NOMO-1 (cell line): ENCODE data around the gene ATXN1.

Source experiments
- DNase-seq, 2 experiments: peaks; one replicate each; lab custom pipeline; 2025; ENCODE audit not compliant: unreplicated experiment in 2 of 2; lab: John Stamatoyannopoulos, UW

Gene ATXN1

GRCh38 chr6:16432075-16433032, 328.9 kb downstream of the ATXN1 start:
- DNase-seq = no peak

- DNase-seq = no peak
These were observed 330.2 kb downstream of the ATXN1 start for GRCh38 chr6:16431106-16431505.

DNA sequence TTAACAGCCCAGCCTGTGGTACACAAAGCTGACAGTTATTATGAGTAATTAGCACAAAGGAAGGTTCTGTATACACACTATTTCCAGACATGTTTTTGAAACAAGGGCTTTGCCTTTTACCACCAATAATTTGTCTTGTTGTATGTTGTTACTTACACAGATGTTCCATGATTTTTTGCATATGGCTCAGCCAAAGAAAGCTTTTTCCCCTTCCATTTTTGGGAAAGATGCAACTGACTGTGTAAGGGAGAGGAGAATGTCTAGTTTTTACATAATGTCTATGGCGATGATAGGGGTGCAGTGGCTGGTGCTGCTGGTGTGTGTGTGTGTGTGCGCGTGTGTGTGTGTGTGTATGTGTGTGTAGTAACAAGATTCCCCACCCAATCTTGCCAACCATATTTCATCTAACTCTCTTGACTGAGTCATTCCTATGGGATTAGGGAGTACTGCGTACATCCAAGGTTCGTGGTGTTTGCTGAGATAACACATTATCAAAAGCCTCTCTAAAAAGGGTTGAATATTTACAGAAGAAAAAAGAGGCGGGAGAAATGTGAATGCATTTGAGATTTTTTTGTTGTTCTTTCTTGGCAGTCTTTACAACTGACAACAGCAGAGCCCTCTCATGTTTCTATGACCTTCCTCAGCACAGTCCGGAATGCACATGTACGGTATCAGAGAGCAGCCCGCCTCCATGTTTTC, 330.7 kb downstream of the ATXN1 start:
- DNase-seq = no peak

DNA sequence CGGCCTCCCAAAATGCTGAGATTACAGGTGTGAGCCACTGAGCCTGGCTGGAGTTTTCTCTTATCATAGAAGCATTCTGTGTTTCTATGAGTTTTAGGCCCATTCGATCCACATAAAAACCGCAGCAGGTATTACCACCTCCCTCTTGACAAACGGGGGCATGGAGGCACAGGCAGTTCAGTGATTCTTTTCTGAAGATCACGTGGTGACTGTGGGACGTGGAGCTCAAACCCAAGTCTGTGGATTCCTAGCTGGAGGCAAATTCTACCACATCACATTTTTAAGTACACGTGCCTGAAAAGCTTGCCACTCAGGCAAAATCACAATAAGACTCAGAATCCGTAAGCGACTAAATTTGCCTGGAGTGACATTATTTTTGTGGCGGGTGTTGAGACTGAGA, 331.6 kb downstream of the ATXN1 start:
- no peak for DNase-seq

DNA sequence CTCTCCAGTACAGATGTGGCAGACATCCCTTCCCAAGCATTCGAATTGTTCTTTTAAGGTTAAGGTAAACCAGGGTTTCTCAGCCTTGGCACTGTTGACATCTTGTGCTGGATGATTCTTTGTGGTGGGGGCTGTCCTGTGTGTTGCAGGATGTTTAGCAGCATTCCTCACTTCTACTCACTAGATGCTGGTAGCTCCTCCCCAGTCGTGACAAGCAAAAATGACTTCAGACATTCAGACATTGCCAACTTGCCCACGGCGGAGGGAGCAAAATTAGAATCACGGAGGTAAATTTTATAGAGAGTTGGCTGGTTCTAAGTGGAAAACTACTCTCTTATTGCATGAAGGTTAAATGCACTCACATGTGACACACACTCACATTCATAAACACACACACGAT, 334.1 kb downstream of the ATXN1 start:
- no peak for DNase-seq

- no peak for DNase-seq
These were observed 335.2 kb downstream of the ATXN1 start for GRCh38 chr6:16425881-16426615.

GRCh38 chr6:16421462-16421960, 339.7 kb downstream of the ATXN1 start:
- DNase-seq = no peak

DNA sequence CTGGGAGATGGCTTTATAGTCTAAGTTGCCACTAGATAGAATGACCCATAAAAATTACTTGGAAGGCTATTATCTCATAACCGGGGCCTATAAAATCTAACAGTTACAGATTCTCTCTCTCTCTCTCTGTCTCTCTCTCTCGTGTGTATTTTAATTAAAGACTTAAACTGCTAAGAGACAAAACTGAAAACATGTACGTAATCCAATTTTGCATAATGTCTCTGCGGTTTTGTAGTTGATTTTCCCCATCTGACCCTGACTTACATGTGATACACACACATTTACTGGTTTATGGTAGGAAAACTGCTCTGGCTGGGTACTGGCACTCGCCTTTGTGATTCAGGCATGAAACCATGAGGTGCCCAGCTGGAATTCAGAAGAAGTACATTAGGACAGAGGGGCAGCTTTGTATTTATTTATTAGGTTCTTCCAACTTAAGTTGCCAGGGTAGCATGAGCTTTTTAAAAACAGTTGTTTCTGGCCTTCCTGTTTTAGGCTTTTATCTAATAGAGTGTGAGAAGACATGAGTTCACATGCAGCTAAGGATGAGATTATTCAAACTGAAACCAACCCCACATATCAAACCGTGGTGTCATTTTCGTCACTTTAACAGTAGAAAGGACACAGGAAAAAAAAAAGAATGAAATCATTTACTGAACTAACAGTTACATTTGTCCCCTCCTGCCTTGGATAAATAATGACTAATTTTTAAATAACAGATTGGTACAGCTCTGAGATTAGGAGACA, 340.4 kb downstream of the ATXN1 start:
- peak in 1 of 2 experiments; percentile 35 for DNase-seq

- no peak for DNase-seq
These were observed 340.9 kb downstream of the ATXN1 start for GRCh38 chr6:16420337-16420714.

GRCh38 chr6:16419636-16420336, 341.5 kb downstream of the ATXN1 start:
- no peak for DNase-seq

DNA sequence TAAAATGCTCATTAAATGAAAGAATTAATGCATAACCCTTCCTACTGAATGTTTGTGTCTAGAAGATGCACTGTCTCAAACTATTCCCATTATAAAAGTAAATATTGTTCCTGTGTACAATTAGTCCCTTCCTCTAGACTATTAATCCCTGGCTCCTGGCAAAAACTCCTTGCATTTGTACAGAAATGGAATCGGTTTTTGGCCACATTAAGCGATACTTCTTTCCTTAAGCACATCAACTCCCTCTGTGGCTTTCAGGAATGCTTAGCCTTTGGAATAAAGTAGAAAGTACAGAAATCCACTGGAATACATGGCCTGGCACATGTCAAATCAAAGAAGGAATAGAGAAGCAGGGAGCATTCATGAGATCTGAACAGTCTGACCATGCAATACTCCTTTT, 343.1 kb downstream of the ATXN1 start:
- no peak for DNase-seq

DNA sequence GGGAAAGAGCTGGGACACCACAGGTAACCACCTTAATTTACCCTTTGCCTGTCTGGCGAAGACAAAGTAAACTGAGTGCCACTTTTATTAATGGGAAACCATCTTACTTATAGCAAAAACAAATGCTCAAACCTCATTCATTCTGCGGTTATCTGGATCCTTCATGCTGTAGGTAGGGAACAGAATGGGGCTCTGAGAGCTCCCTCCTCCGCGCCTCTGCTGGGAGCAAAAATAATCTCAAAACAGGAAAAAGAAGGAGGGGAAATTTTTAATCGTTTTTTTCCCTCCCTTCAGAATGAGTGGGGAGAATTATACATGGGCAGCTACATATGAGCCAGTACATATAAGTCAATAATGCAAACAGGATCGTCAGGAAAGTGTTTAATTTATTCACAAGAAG, 345.6 kb downstream of the ATXN1 start:
- DNase-seq = no peak

DNA sequence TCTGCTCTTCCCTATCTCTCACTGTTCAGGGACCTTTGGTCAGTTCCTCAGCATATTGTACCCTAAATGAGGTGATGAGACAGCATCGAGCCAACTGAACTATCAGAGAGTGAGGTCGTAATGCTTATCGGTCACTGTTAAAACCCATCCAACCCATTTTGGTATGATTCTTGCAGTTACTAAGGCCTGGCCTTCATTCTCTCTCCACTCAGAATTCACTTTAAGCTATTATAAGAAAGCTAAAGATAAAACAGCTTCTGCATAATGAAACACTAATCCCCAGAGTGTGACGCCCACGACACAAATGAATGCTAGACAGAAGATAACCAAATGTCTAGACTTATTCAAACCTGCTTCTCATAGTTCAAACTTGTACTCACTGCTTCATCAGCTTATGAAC, 347.1 kb downstream of the ATXN1 start:
- DNase-seq = no peak

- DNase-seq = no peak
These were observed 347.9 kb downstream of the ATXN1 start for GRCh38 chr6:16413399-16413798.

DNA sequence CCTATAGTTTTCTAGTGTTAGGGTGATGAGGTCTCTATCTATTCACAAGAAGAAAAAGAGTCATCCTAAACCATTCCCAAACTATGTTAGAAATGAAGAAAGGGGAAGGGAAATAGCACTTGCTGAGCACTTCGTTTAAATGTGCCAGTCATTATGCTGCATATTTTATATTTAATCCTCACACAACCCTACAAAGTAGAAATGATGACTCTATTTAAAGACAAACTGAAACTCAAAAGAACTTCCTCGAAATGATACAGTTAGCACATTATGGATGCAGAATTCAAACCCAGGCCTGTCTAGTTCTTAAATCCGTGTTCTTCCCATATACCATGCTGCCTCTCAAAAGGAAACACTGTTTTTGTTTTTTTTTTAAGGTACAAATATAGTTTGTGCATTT, 348.3 kb downstream of the ATXN1 start:
- DNase-seq = no peak

DNA sequence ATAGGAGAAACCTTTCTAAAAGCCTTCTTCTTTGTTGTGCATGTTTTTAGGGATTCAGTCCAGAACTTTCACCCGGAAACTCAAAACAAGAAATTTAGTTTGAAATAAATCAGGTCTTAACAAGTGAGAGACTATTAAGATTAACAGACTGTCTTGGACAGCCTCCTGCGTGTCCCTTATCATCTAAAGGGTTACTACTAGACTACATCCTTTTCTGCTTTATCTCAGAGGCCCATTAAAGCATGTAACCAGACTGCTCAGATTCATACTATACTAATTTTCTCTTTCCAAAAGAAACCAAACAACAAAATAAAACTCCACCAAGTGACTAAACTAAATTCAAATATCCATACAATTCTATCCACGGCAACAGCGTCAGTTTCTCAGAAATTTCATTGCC, 349.1 kb downstream of the ATXN1 start:
- DNase-seq = no peak

GRCh38 chr6:16409531-16410441, 351.5 kb downstream of the ATXN1 start:
- peak; percentile 37 to 50 for DNase-seq

GRCh38 chr6:16408766-16409165, 352.5 kb downstream of the ATXN1 start:
- no peak for DNase-seq

GRCh38 chr6:16406966-16407365, 354.3 kb downstream of the ATXN1 start:
- DNase-seq = no peak
